HEK293T (cell line): ENCODE measurements around the gene OGA.

Experiments used
- CTCF ChIA-PET: fragments of 350-600 bp; formaldehyde crosslinking; extraction: SDS; loops from one replicate; lab custom pipeline; 2021; ENCODE audit warnings: antibody characterized with exemption, inconsistent platforms; lab: Yijun Ruan, JAX
- POLR2A ChIA-PET: fragments of 350-600 bp; formaldehyde crosslinking; extraction: SDS; loops from one replicate; lab custom pipeline; 2020; ENCODE audit warnings: antibody characterized with exemption, inconsistent platforms; lab: Yijun Ruan, JAX
- DNase-seq: peaks from one replicate; pipeline ENCODE4 v3.0.0; 2012; ENCODE audit warnings: mixed read lengths; ENCODE audit errors: extremely low spot score
- ARNT ChIP-seq: fragments of 450-650 bp; IDR thresholded peaks from 2 replicates; pipeline ENCODE4 v1.6.1; 2017; ENCODE audit warnings: mild to moderate bottlenecking
- BHLHE40 ChIP-seq: fragments of 450-650 bp; IDR thresholded peaks from 2 replicates; pipeline ENCODE4 v1.6.1; 2016; ENCODE audit warnings: mild to moderate bottlenecking, moderate library complexity, borderline replicate concordance
- CTBP1 ChIP-seq: fragments of 450-650 bp; IDR thresholded peaks from 2 replicates; pipeline ENCODE4 v1.6.1; 2016; ENCODE audit warnings: borderline replicate concordance
- ELF4 ChIP-seq: fragments of 450-650 bp; IDR thresholded peaks from 2 replicates; pipeline ENCODE4 v1.6.1; 2017; ENCODE audit warnings: antibody characterized with exemption
- FOXA1 ChIP-seq: fragments of 450-650 bp; IDR thresholded peaks from 2 replicates; pipeline ENCODE4 v1.6.1; 2016; ENCODE audit warnings: mild to moderate bottlenecking
- FOXK2 ChIP-seq: fragments of 450-650 bp; IDR thresholded peaks from 2 replicates; pipeline ENCODE4 v1.6.1; 2016; ENCODE audit warnings: mild to moderate bottlenecking
- FOXM1 ChIP-seq: fragments of 450-650 bp; IDR thresholded peaks from 2 replicates; pipeline ENCODE4 v1.6.1; 2017; ENCODE audit warnings: mild to moderate bottlenecking, borderline replicate concordance
- HDGF ChIP-seq: fragments of 450-650 bp; IDR thresholded peaks from 2 replicates; pipeline ENCODE4 v1.6.1; 2017; ENCODE audit warnings: antibody characterized with exemption, borderline replicate concordance
- L3MBTL2 ChIP-seq: fragments of 450-650 bp; conservative IDR thresholded peaks from 2 replicates; pipeline ENCODE4 v1.6.1; 2016; ENCODE audit warnings: mild to moderate bottlenecking
- LEF1 ChIP-seq: fragments of 450-650 bp; IDR thresholded peaks from 2 replicates; pipeline ENCODE4 v1.6.1; 2017; ENCODE audit warnings: mild to moderate bottlenecking, borderline replicate concordance
- NFRKB ChIP-seq: fragments of 450-650 bp; IDR thresholded peaks from 2 replicates; pipeline ENCODE4 v1.6.1; 2016; ENCODE audit warnings: mild to moderate bottlenecking, moderate library complexity
- SP1 ChIP-seq: fragments of 450-650 bp; IDR thresholded peaks from 2 replicates; pipeline ENCODE4 v1.6.1; 2017
- SUZ12 ChIP-seq: fragments of 450-650 bp; IDR thresholded peaks from 2 replicates; pipeline ENCODE4 v1.6.1; 2016; ENCODE audit warnings: mild to moderate bottlenecking
- TARDBP ChIP-seq: fragments of 450-650 bp; IDR thresholded peaks from 2 replicates; pipeline ENCODE4 v1.6.1; 2016
- ZNF384 ChIP-seq: fragments of 450-650 bp; IDR thresholded peaks from 2 replicates; pipeline ENCODE4 v1.6.1; 2016
- TF ChIP-seq, protein P1 (sequence below): fragments of 450-650 bp; IDR thresholded peaks from 2 replicates; pipeline ENCODE4 v1.6.1; 2016

OGA gene

DNA sequence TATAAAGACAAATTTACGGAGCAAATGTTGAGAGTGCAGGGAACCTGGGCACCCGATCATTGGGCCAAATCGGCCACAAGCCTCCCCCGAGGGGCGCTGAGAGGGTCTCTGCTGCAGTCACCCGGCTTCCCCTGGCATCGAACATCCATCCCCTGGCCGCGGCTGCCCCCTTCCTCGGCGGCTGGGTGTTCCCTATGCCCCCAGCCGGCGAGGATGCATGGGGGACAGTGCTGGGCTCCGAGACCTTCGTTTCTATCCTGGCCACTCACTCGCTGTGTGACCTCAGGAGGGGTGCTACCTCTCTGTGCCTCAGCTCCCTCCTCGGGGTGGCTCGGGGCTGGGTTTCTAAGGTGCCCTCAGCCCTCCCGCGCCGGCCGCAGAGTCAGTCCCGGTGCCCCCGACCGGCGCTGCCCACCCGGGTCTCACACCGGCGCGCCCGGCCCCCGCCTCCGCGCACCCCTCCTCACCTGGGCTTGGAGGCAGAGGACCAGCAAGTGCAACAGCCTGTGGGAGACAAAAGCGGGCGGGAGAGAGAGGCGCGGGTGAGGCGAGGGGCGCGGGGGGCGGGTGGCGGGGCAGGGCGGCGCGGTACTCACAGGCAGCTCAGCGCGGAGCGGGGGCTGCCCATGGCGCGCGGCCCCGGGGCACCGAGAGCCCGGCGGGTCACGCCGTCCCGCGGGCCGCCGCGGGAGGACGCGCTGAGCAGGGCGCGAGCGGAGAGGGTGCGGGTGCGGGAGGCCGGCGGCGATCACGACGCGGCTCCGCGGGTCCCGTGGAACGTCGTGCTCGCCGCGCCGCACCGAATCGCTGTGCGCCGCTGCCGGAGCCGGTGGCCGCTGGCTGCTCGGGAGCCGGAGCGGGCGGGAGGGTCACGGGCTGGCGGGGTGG, 42.7 kb downstream of the OGA start, which contains the start of gene FGF8:
Gene FGF8 (minus strand): TSS at position 842 of the 888 bp plus-strand sequence. CDS start 214 bp downstream, at position 628.
- TF ChIP-seq ELF4 (no peak), ZNF384 (no peak), TARDBP (no peak), LEF1 (no peak), ARNT (no peak), BHLHE40 (no peak), SP1 (no peak), L3MBTL2 (no peak), NFRKB (no peak)
- TF ChIP-seq, protein P1, sequence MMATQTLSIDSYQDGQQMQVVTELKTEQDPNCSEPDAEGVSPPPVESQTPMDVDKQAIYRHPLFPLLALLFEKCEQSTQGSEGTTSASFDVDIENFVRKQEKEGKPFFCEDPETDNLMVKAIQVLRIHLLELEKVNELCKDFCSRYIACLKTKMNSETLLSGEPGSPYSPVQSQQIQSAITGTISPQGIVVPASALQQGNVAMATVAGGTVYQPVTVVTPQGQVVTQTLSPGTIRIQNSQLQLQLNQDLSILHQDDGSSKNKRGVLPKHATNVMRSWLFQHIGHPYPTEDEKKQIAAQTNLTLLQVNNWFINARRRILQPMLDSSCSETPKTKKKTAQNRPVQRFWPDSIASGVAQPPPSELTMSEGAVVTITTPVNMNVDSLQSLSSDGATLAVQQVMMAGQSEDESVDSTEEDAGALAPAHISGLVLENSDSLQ: no peak
- POLR2A ChIA-PET: no interaction called here
- peak; percentile 52 for DNase-seq
- CTCF ChIA-PET: interaction anchor here (0.6 kb wide), 1 partner anchor 213 kb away, joined by 3 read pairs; no protein-coding TSS in a partner anchor

DNA sequence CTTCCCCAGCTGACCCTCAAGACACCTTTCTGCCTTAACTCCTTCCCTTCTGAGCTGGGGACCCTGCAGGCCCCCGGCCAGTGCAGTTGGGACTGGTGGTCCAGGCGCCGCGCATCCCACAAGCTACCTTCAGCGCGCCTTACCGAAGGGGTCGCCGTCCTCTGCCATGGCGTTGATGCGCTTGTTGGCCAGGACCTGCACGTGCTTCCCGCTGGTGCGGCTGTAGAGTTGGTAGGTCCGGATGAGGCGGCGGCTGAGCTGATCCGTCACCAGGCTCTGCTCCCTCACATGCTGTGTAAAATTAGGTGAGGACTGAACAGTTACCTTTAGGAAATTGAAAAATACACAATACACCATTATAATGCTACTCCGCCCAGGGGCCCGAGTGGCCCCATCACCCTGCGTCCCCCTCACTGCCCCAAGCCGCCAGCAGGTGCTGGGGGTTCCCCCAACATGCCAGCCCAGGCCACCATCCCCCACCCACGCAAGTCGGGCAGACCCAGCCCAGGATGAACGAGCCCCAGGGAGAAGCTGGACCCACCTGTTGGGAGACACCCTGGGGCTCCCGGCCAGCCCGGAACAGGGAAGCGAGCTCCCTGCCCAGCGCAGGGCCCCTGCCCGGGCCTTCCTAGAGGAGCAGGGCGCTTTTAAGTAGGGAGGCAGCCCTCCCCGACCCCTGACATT, 43.5 kb downstream of the OGA start:
- ChIA-PET CTCF (interaction anchor here (0.6 to 1.7 kb wide), 3 partner anchors 94 to 212 kb away, joined by 3 to 9 read pairs (median 3); no protein-coding TSS in a partner anchor), POLR2A (no interaction called here)
- TF ChIP-seq L3MBTL2: no peak
- TF ChIP-seq FOXM1: no peak
- TF ChIP-seq NFRKB: no peak
- no peak for TF ChIP-seq FOXA1
- no peak for TF ChIP-seq SUZ12
- TF ChIP-seq HDGF: no peak
- no peak for TF ChIP-seq SP1
- no peak for TF ChIP-seq ZNF384
- TF ChIP-seq CTBP1: no peak
- no peak for TF ChIP-seq ELF4
- TF ChIP-seq TARDBP: no peak
- TF ChIP-seq LEF1: no peak
- TF ChIP-seq BHLHE40: no peak
- TF ChIP-seq ARNT: no peak
- TF ChIP-seq FOXK2: no peak
- TF ChIP-seq, protein P1: no peak
- DNase-seq: no peak

DNA sequence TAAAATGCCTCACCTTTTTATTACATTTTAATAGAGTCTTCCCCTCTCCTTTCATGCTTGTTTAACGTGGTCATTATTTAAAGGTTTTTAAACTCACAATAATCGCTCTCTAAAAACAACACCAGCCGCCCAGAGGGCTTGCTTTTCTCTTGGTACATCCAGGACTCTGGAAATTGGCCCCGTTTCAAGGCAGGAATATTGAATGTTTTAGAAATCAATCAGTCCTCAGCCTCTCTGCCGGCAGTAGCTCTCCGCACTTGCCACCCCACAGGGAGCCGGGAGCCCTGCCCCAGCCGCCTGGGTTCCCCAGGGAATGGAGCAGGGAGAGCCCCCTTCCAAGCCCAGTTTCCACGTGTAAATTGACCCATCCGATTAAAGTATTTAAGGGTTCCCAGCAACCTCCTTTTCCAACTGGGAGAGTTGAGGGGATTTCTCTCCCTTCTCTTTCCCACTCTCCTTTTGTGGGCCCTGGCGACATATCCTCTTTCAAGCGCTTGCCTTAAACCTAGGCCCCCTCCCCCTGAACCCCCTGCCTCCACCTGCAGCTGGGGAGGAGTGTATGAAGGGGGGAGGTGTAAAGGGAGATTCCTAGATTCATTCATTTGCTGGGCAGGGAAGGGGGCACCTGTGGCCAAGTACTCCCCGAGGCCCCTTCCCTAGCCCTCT, 44.2 kb downstream of the OGA start:
- TF ChIP-seq TARDBP (no peak), FOXM1 (no peak), FOXK2 (no peak), ELF4 (no peak), LEF1 (no peak), HDGF (no peak), SUZ12 (no peak)
- TF ChIP-seq, protein P1: no peak
- CTCF ChIA-PET: interaction anchor here (0.6 to 1.7 kb wide), 3 partner anchors 65 to 171 kb away, joined by 3 to 9 read pairs (median 3); no protein-coding TSS in a partner anchor
- no peak for DNase-seq
- POLR2A ChIA-PET: interaction anchor here (1.3 kb wide), 1 partner anchor 44 kb away, joined by 3 read pairs; the partner anchor contains the start of gene OGA

DNA sequence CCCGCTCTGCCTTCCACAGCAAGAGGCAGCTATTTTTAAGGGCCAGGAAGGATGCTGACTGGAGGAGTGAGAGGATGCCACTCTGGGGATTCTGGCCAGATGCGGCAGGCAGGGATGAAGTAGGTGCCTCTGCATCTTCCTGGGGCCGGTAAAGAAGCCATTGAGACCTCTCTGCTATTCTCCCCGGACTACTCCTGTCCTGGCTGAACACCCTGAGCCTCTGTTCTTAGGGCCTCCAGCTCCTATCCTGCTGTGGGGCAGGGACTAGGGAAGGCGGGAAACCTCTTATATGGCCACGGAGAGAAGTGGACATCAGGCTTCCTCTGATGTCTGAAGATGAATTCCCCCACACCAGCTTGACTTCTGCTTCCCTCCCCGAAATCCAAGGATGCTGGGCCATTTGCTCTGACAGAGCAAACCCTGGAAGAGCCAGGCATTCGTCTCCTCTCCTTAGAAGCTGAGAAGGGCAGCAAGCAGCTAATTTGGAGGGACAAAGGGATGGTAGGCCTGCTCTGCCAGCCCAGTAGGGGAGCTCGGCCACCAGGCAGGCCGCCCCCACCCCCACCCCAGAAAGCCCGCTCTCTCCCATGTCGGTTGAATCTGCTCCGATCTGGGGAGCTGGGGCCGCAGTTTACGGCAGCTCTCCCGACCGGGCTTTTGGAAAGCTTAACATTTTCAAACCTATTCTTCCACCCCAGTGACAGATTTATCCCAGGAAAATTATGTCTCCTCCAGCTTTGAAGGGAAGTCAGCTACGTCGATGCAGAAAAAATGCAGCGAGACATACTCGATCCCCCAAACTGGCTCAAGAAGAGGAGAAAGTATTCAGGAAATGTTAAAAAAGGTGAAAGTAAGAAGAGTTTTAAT, 45.1 kb downstream of the OGA start:
- no peak for DNase-seq
- ChIA-PET CTCF (interaction anchor here (0.6 to 2.4 kb wide), 4 partner anchors 8 to 170 kb away, joined by 3 to 15 read pairs (median 6); no protein-coding TSS in a partner anchor), POLR2A (interaction anchor here (1.3 kb wide), 1 partner anchor 45 kb away, joined by 3 read pairs; the partner anchor contains the start of gene OGA)
- TF ChIP-seq NFRKB (no peak), SP1 (no peak), FOXK2 (no peak), TARDBP (no peak), LEF1 (no peak), HDGF (no peak), FOXA1 (no peak), L3MBTL2 (no peak), ARNT (no peak), ZNF384 (no peak), FOXM1 (no peak), ELF4 (no peak), SUZ12 (no peak), CTBP1 (no peak), BHLHE40 (no peak)
- TF ChIP-seq, protein P1: no peak
